ENCODE measurements around the gene HSP90AA1.

Gene HSP90AA1

DNA sequence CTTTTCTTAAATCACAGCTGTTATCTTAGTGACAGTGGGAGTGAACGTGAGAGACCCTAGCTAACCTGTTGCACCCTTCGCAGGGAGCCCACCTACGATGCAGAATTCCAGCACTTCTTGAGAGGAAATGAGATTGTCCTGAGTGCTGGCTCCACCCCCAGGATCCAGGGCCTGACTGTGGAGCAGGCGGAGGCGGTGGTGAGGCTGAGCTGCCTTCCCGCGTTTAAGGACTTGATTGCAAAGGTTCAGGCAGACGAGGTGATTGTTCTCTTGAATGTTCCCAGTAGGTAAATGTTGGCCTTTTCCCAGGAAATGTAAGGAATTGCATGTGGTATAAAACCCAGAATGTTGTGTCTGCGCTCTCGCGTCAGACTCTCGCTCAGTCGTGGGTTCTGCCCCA is 46.7 kb downstream of the HSP90AA1 start:
- no peaks in the 10 kb centered on the region for H3K36me3 ChIP-seq (ENCODE audit: control insufficient read depth, insufficient read depth, low read length)
- H3K4me3 ChIP-seq (ENCODE audit: low read depth, low read length), result no peak overlapping the region
- H3K4me2 ChIP-seq (ENCODE audit: low read length), result no peak overlapping the region
- no peaks in the 10 kb centered on the region for H3K79me2 ChIP-seq
- H3K9ac ChIP-seq, result no peak overlapping the region
- H2AFZ ChIP-seq, result no peak overlapping the region
- TF ChIP-seq, protein P1, sequence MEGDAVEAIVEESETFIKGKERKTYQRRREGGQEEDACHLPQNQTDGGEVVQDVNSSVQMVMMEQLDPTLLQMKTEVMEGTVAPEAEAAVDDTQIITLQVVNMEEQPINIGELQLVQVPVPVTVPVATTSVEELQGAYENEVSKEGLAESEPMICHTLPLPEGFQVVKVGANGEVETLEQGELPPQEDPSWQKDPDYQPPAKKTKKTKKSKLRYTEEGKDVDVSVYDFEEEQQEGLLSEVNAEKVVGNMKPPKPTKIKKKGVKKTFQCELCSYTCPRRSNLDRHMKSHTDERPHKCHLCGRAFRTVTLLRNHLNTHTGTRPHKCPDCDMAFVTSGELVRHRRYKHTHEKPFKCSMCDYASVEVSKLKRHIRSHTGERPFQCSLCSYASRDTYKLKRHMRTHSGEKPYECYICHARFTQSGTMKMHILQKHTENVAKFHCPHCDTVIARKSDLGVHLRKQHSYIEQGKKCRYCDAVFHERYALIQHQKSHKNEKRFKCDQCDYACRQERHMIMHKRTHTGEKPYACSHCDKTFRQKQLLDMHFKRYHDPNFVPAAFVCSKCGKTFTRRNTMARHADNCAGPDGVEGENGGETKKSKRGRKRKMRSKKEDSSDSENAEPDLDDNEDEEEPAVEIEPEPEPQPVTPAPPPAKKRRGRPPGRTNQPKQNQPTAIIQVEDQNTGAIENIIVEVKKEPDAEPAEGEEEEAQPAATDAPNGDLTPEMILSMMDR (IDR thresholded peaks at IDR 0.05), result no peak
- no peaks in the 10 kb centered on the region for H3K27me3 ChIP-seq (ENCODE audit: control insufficient read depth, insufficient read depth, low read length)
- H3K9me3 ChIP-seq (ENCODE audit: control insufficient read depth, low read length), result no peaks in the 10 kb centered on the region
- no peaks in the 10 kb centered on the region for H3K4me1 ChIP-seq
- no peak overlapping the region for H3K27ac ChIP-seq

DNA sequence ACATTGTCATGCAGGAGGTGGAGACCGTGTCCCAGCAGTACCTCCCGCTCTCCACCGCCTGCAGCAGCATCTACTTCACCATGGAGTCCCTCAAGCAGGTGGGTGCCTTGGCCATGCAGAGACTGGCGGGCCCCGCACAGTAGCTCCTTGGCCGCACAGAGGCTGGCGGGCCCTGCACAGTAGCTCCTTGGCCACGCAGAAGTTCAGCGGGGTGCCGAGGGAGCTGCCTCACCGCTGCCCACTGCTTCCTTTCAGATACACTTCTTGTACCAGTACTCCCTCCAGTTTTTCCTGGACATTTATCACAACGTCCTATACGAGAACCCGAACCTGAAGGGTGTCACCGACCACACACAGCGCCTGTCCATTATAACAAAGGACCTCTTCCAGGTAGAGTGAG is 47.7 kb downstream of the HSP90AA1 start:
- H3K9ac ChIP-seq, result no peak overlapping the region
- TF ChIP-seq, protein P1 (IDR thresholded peaks at IDR 0.05), result no peak
- no peak overlapping the region for H3K4me3 ChIP-seq (ENCODE audit: low read depth, low read length)
- no peaks in the 10 kb centered on the region for H3K27me3 ChIP-seq (ENCODE audit: control insufficient read depth, insufficient read depth, low read length)
- H3K79me2 ChIP-seq, result no peaks in the 10 kb centered on the region
- H3K4me1 ChIP-seq, result no peaks in the 10 kb centered on the region
- no peaks in the 10 kb centered on the region for H3K36me3 ChIP-seq (ENCODE audit: control insufficient read depth, insufficient read depth, low read length)
- no peak overlapping the region for H3K4me2 ChIP-seq (ENCODE audit: low read length)
- H2AFZ ChIP-seq, result no peak overlapping the region
- no peak overlapping the region for H3K27ac ChIP-seq
- no peaks in the 10 kb centered on the region for H3K9me3 ChIP-seq (ENCODE audit: control insufficient read depth, low read length)

DNA sequence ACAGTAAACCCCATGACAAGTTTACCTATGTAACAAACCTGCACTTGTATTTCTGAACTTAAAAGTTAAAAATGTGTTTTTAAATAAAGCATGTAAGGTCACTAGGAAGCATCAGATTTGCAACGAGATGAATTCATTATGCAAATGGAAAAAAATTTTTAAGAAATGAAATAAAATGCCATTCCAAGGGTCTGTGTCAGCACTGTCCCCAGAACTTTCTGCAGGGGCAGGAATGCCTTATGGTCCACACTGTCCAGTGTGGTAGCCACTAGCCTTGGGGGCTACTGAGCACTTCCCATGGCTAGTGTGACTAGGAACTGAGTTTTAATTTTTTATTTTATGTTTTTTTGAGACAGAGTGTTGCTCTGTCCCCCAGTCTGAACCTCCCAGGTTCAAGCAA is 49.2 kb downstream of the HSP90AA1 start:
- Histone ChIP-seq H3K36me3 (ENCODE audit: control insufficient read depth, insufficient read depth, low read length) (no peaks in the 10 kb centered on the region), H3K4me1 (no peaks in the 10 kb centered on the region), H2AFZ (no peak overlapping the region), H3K79me2 (no peaks in the 10 kb centered on the region), H3K27ac (no peak overlapping the region), H3K9ac (no peak overlapping the region), H3K4me2 (ENCODE audit: low read length) (no peak overlapping the region), H3K27me3 (ENCODE audit: control insufficient read depth, insufficient read depth, low read length) (no peaks in the 10 kb centered on the region), H3K9me3 (ENCODE audit: control insufficient read depth, low read length) (no peaks in the 10 kb centered on the region), H3K4me3 (ENCODE audit: low read depth, low read length) (no peak overlapping the region)
- TF ChIP-seq, protein P1 (IDR thresholded peaks at IDR 0.05), result no peak

DNA sequence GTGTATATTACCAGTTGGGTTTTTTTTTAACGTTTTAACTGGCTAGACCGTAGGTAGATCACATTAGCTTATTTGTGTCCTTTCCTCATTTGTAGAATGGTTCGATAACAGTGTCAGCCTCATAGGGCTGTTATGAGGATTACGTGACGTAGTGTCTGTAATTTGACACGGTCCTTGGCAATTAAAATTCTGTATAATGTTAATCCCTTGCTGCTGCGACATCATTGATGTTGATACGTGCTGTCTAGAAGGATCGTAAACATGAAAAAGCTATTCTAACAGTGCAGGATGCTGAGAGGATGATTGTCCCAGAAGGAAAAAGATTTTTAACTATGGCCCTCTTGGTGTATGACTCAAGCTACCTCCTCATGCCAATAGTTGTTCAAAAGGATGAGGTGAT is 50.9 kb downstream of the HSP90AA1 start:
- TF ChIP-seq, protein P1 (IDR thresholded peaks at IDR 0.05), result no peak
- no peaks in the 10 kb centered on the region for H3K9me3 ChIP-seq (ENCODE audit: control insufficient read depth, low read length)

DNA sequence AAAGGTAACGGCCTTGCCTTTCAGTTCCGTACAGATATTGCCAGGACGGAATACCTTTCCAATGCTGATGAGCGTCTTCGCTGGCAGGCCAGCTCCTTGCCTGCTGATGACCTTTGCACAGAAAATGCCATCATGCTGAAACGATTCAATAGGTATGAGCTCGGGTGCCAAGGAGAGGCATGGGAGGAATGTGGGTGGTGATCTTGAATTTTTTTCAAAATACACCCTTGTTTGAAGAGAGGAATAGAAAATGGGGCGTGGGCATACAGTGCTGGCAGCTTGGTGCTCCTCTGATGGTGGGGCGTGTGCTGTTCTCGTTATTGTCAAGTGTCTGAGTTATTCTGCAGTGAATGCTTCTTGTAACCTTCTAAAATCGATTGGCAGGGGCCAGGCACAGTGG is 52.5 kb downstream of the HSP90AA1 start:
- TF ChIP-seq, protein P1 (IDR thresholded peaks at IDR 0.05), result no peak
- H3K36me3 ChIP-seq (ENCODE audit: control insufficient read depth, insufficient read depth, low read length), result no peaks in the 10 kb centered on the region

More for the DNA sequence above, 50.9 kb downstream of the HSP90AA1 start:
- Histone ChIP-seq H3K79me2 (no peaks in the 10 kb centered on the region), H3K27me3 (ENCODE audit: control insufficient read depth, insufficient read depth, low read length) (no peaks in the 10 kb centered on the region), H3K27ac (no peak overlapping the region), H3K4me1 (no peaks in the 10 kb centered on the region), H3K4me2 (ENCODE audit: low read length) (no peak overlapping the region), H2AFZ (no peak overlapping the region), H3K36me3 (ENCODE audit: control insufficient read depth, insufficient read depth, low read length) (no peaks in the 10 kb centered on the region), H3K4me3 (ENCODE audit: low read depth, low read length) (no peak overlapping the region), H3K9ac (no peak overlapping the region)

More for the DNA sequence above, 52.5 kb downstream of the HSP90AA1 start:
- no peak overlapping the region for H3K4me3 ChIP-seq (ENCODE audit: low read depth, low read length)
- H3K4me1 ChIP-seq, result no peaks in the 10 kb centered on the region
- no peaks in the 10 kb centered on the region for H3K9me3 ChIP-seq (ENCODE audit: control insufficient read depth, low read length)
- no peaks in the 10 kb centered on the region for H3K79me2 ChIP-seq
- no peak overlapping the region for H3K9ac ChIP-seq
- no peak overlapping the region for H3K4me2 ChIP-seq (ENCODE audit: low read length)
- H3K27me3 ChIP-seq (ENCODE audit: control insufficient read depth, insufficient read depth, low read length), result no peaks in the 10 kb centered on the region
- H3K27ac ChIP-seq, result no peak overlapping the region
- H2AFZ ChIP-seq, result no peak overlapping the region
